BLaER1 (cell line): ENCODE data around the gene TMEM161A.
"Not testable (repeated sequence)": the region's sequence is repeated elsewhere in the genome, so short reads cannot be mapped to it uniquely, and the experiment has no call there.

ENCODE experiments used
- H3K27ac ChIP-seq: shearing (Covaris generic); formaldehyde crosslinking; 2 replicates; pipeline ENCODE4 v1.8.1; 2022
- H3K27me3 ChIP-seq: shearing (Covaris generic); formaldehyde crosslinking; 2 replicates; pipeline ENCODE4 v1.8.1; 2022
- H3K36me3 ChIP-seq: shearing (Covaris generic); formaldehyde crosslinking; 2 replicates; pipeline ENCODE4 v1.8.1; 2022
- H3K4me1 ChIP-seq: shearing (Covaris generic); formaldehyde crosslinking; 2 replicates; pipeline ENCODE4 v1.8.1; 2022
- H3K4me2 ChIP-seq: shearing (Covaris generic); formaldehyde crosslinking; 2 replicates; pipeline ENCODE4 v1.8.1; 2022
- H3K4me3 ChIP-seq: shearing (Covaris generic); formaldehyde crosslinking; 2 replicates; pipeline ENCODE4 v1.8.1; 2022
- H3K9ac ChIP-seq: shearing (Covaris generic); formaldehyde crosslinking; 2 replicates; pipeline ENCODE4 v1.8.1; 2022
- H3K9me3 ChIP-seq: shearing (Covaris generic); formaldehyde crosslinking; 2 replicates; pipeline ENCODE4 v1.8.1; 2022
- H4K20me1 ChIP-seq: shearing (Covaris generic); formaldehyde crosslinking; 2 replicates; pipeline ENCODE4 v1.8.1; 2022
- Cebpa-rat ChIP-seq: shearing (Covaris generic); IDR thresholded peaks from 2 replicates; pipeline ENCODE4 v1.8.1; 2022

Gene TMEM161A

GRCh38 chr19:19138109-19138981 lies at the start of gene TMEM161A:
Gene TMEM161A, minus strand, starts transcription at chr19:19138478. Its CDS starts 50 bp downstream, at chr19:19138428.
- H3K4me2 ChIP-seq, result peak within 1 kb of the TSS; percentile 85
- H3K9ac ChIP-seq, result peak within 1 kb of the TSS; percentile 89
- H3K4me1 ChIP-seq, result peaks cover 32% of the 10 kb centered on the region
- peaks cover 10% of the 10 kb centered on the region for H3K36me3 ChIP-seq
- H3K9me3 ChIP-seq, result no peaks in the 10 kb centered on the region
- peak within 1 kb of the TSS; percentile 88 for H3K27ac ChIP-seq
- H4K20me1 ChIP-seq, result no peaks in the 10 kb centered on the region
- no peaks in the 10 kb centered on the region for H3K27me3 ChIP-seq
- H3K4me3 ChIP-seq, result peak within 1 kb of the TSS; percentile 79
- TF ChIP-seq Cebpa-rat, result no peak

GRCh38 chr19:19186742-19187141 lies 48.5 kb upstream of the TMEM161A start:
- no peak for TF ChIP-seq Cebpa-rat
- H3K9ac ChIP-seq, result no peak overlapping the region
- H3K36me3 ChIP-seq, result peaks cover 69% of the 10 kb centered on the region
- peaks cover 38% of the 10 kb centered on the region for H4K20me1 ChIP-seq
- H3K27ac ChIP-seq, result no peak overlapping the region
- H3K4me3 ChIP-seq, result no peak overlapping the region
- H3K4me1 ChIP-seq, result peaks cover 68% of the 10 kb centered on the region
- H3K9me3 ChIP-seq, result peaks cover 6% of the 10 kb centered on the region; the same call in 1 of the 2 replicates
- no peak overlapping the region for H3K4me2 ChIP-seq
- H3K27me3 ChIP-seq, result no peaks in the 10 kb centered on the region

DNA sequence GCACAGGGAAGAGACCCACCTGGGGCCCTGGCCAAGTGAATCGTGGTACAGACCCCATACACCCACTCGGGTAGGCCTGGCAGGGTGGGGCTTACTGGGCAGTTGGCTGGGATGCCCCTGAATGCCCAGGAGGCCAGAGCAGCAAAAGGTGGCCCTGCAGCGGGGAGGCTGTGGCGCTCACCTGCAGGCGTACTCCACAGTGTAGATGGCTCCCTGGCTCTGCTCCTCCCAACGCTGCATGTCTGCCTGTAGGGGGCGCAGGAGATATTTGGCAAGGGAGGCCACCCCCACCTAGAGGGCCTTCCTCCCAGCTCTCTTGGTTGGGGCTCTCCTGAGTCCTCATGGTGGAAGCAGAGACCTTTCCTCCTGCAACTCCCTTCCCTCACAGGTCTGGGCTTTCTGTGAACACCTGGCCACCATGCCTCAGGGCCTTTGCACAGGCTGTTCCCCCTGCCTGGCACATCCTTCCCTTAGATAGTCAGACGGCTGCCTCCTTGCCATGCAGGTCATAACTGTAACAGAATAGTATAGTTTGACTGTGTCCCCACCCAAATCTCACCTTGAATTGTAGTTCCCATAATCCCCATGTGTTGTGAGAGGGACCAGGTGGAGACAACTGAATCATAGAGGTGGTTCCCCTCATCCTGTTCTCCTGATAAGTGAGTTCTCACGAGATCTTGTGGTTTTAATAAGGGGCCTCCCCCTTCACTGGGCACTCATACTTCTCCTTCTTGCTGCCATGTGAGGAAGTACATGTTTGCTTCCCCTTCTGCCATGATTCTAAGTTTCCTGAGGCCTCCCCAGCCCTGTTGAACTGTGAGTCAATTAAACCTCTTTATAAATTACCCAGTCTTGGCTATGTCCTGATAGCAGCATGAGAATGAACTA lies 47.8 kb upstream of the TMEM161A start:
- Histone ChIP-seq H3K27ac (no peak overlapping the region), H4K20me1 (peaks cover 31% of the 10 kb centered on the region), H3K4me1 (peaks cover 64% of the 10 kb centered on the region), H3K27me3 (no peaks in the 10 kb centered on the region), H3K9ac (0 out of 2 replicates have a peak overlapping the region, but pooled peaks have one; percentile 10), H3K36me3 (peaks cover 75% of the 10 kb centered on the region), H3K4me3 (no peak overlapping the region), H3K9me3 (peaks cover 6% of the 10 kb centered on the region; the same call in 1 of the 2 replicates), H3K4me2 (peak overlapping the region; percentile 3; the same call in 1 of the 2 replicates)
- TF ChIP-seq Cebpa-rat, result no peak

DNA sequence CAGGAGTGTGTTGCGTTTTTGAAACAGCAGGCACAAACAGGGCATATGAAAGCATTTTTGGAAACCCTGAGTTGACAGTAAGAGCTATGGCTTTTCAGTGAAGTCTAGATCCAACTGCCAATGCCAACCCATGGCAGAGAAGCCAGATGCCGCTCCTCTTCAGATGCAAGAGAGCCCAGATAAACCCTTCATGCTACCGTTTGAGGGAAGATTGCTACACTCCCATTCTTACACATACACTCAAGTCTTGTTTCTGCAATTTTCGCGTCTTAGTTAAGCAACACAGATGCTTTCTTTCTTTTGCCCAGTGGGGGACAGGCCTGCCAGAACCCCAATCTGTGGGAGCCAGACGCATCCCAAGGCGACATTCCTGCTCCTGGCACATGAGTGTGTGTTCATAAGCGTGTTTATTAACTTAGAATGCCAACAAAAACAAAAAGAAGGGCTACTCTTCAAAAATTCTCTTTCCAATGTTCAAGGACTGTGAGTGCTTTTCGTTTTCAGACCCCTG lies 43.3 kb upstream of the TMEM161A start:
- no peak for TF ChIP-seq Cebpa-rat
- H3K27me3 ChIP-seq, result no peaks in the 10 kb centered on the region
- H3K9ac ChIP-seq, result no peak overlapping the region
- peaks cover 79% of the 10 kb centered on the region for H3K36me3 ChIP-seq
- no peak overlapping the region for H3K27ac ChIP-seq
- H4K20me1 ChIP-seq, result 0 out of 2 replicates have a peak, but pooled peaks cover 5% of the 10 kb centered on the region
- peaks cover 1% of the 10 kb centered on the region; the same call in 1 of the 2 replicates for H3K9me3 ChIP-seq
- no peak overlapping the region for H3K4me3 ChIP-seq
- peaks cover 30% of the 10 kb centered on the region for H3K4me1 ChIP-seq
- no peak overlapping the region for H3K4me2 ChIP-seq

DNA sequence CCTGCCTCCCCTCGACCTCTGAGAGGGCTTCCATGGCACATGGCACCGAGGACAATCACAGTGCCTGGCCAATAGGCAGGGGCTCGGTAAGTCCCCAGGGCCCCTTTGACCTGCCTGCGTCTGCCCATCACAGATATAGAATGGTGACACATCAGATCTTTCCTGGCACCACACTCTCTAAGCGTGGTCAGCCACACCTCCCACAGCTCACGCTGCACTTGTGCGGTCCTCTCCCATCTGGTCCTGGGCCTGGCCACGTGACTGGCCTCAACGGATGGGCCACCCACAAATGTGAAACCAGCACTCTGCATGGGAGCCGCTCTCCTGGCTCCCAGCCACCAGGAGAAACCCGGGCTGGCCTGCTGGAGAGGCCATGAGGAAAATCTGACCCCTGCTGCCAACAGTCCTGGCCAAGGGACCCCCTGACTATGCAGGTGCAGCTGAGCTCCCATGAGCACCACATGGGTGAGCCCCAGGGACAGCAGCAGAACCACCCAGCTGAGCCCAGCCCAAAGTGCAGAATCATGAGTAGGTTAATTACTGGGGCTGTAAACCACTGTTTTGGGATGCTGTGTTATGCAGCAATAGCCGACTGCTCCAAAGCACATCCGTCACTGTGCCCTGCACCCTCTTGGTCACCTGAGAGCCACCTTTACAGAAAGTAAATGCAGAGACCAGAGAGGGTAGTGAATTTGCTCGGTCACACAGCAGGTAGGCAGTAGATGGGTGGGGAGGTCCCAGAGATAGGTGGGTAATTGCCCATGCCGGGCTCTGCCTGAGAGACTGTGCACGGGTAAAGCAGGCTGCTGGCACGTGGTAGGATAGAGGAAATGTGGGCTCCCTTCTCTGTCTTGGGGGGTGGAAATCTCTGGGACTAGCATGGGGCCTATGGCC lies 41.5 kb upstream of the TMEM161A start:
- peaks cover 13% of the 10 kb centered on the region for H3K4me1 ChIP-seq
- no peak for TF ChIP-seq Cebpa-rat
- H3K4me2 ChIP-seq, result no peak overlapping the region
- no peak overlapping the region for H3K9ac ChIP-seq
- H3K27me3 ChIP-seq, result no peaks in the 10 kb centered on the region
- no peak overlapping the region for H3K4me3 ChIP-seq
- 0 out of 2 replicates have a peak, but pooled peaks cover 2% of the 10 kb centered on the region for H4K20me1 ChIP-seq
- H3K36me3 ChIP-seq, result peaks cover 72% of the 10 kb centered on the region
- no peak overlapping the region for H3K27ac ChIP-seq
- no peaks in the 10 kb centered on the region for H3K9me3 ChIP-seq

- no peak overlapping the region for H3K4me2 ChIP-seq
- H3K36me3 ChIP-seq, result peaks cover 61% of the 10 kb centered on the region
- H3K9ac ChIP-seq, result no peak overlapping the region
- H3K27ac ChIP-seq, result no peak overlapping the region
- TF ChIP-seq Cebpa-rat, result no peak
- peaks cover 4% of the 10 kb centered on the region for H3K4me1 ChIP-seq
- no peak overlapping the region for H3K4me3 ChIP-seq
- H4K20me1 ChIP-seq, result peaks cover 3% of the 10 kb centered on the region; the same call in 1 of the 2 replicates
- H3K27me3 ChIP-seq, result no peaks in the 10 kb centered on the region
- no peaks in the 10 kb centered on the region for H3K9me3 ChIP-seq
Observed at GRCh38 chr19:19176950-19177349, 38.7 kb upstream of the TMEM161A start.

GRCh38 chr19:19173243-19173642 lies 35.0 kb upstream of the TMEM161A start:
- not testable (repeated sequence) for H3K4me2 ChIP-seq, H3K27ac ChIP-seq, H3K27me3 ChIP-seq, H3K9me3 ChIP-seq, H3K4me3 ChIP-seq, H3K9ac ChIP-seq
- Histone ChIP-seq H4K20me1 (peaks cover 36% of the 10 kb centered on the region), H3K4me1 (peaks cover 27% of the 10 kb centered on the region), H3K36me3 (peaks cover 25% of the 10 kb centered on the region)

- no peaks in the 10 kb centered on the region for H3K27me3 ChIP-seq
- H4K20me1 ChIP-seq, result peaks cover 36% of the 10 kb centered on the region
- no peak overlapping the region for H3K9ac ChIP-seq
- H3K27ac ChIP-seq, result 0 out of 2 replicates have a peak overlapping the region, but pooled peaks have one; percentile 18
- H3K4me2 ChIP-seq, result peak overlapping the region; percentile 36; the same call in 1 of the 2 replicates
- no peak for TF ChIP-seq Cebpa-rat
- no peaks in the 10 kb centered on the region for H3K9me3 ChIP-seq
- peaks cover 27% of the 10 kb centered on the region for H3K4me1 ChIP-seq
- H3K4me3 ChIP-seq, result no peak overlapping the region
- H3K36me3 ChIP-seq, result peaks cover 15% of the 10 kb centered on the region
Observed at GRCh38 chr19:19171821-19172532, 33.7 kb upstream of the TMEM161A start.
